Measurements from ENCODE around the gene SRSF12. TPM values are rescaled to one million over a fixed set of nuclear protein-coding genes. Genes with fewer than 3 reads are reported as not detected.

SRSF12 gene
- total and polyA plus RNA-seq, 9 of the 15 experiments (the other 6 are each of a cell fraction or from before 2014, with no cell fraction given): not detected

DNA sequence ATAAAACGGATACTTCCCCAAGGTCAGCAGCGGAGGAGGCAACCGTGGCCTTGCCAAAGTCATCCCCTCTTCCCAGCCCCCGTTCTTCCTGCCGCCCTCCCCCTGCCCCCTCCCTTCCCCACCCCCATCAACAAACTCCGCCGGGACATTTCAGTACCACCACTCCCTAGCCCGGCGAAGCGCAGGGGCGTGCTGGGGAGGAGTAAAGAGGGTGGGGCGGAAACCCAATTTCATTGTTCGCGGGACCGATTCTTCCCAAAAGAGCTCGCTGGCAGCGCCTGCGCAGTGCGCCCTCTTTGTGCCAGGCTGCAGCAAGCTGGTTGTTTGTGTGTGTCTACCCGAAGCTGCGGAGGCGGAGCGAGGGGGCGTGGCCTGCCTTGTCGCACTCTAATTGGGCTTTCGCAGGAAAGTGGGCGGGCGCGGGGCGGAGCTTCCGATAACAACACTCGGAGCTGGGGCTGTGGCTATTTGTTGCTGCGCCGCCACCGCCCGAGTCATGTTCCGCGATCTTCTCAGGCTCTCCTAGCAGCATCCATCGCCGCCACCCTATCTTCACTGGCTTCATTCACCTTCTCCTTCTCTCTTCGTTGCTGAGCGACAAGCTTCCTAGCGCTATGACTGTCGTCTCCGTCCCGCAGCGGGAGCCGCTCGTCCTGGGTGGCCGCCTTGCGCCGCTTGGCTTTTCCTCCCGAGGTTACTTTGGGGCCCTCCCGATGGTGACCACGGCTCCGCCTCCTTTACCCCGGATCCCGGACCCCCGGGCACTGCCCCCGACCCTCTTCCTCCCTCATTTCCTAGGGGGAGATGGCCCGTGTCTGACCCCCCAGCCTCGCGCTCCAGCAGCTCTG is 37.4 kb downstream of the SRSF12 start, which contains the start of gene PNRC1 (continued):
- TF ChIP-seq IRF2 (CRISPR knock-in tag; IDR thresholded peaks at IDR 0.05): no peak
- TF ChIP-seq, protein P1, sequence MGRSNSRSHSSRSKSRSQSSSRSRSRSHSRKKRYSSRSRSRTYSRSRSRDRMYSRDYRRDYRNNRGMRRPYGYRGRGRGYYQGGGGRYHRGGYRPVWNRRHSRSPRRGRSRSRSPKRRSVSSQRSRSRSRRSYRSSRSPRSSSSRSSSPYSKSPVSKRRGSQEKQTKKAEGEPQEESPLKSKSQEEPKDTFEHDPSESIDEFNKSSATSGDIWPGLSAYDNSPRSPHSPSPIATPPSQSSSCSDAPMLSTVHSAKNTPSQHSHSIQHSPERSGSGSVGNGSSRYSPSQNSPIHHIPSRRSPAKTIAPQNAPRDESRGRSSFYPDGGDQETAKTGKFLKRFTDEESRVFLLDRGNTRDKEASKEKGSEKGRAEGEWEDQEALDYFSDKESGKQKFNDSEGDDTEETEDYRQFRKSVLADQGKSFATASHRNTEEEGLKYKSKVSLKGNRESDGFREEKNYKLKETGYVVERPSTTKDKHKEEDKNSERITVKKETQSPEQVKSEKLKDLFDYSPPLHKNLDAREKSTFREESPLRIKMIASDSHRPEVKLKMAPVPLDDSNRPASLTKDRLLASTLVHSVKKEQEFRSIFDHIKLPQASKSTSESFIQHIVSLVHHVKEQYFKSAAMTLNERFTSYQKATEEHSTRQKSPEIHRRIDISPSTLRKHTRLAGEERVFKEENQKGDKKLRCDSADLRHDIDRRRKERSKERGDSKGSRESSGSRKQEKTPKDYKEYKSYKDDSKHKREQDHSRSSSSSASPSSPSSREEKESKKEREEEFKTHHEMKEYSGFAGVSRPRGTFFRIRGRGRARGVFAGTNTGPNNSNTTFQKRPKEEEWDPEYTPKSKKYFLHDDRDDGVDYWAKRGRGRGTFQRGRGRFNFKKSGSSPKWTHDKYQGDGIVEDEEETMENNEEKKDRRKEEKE (IDR thresholded peaks at IDR 0.05; ENCODE audit: borderline replicate concordance in 1 of 2, control insufficient read depth in 1 of 2, low read depth in 2 of 2, low read length in 1 of 2): no peak
- TF ChIP-seq CBX2 (IDR thresholded peaks at IDR 0.05; ENCODE audit: insufficient read depth, low read length, poor library complexity, severe bottlenecking): no peak
- TF ChIP-seq MEIS2 (IDR thresholded peaks at IDR 0.05; ENCODE audit: partially characterized antibody): peak; percentile 66
- TF ChIP-seq ZMIZ1 (IDR thresholded peaks at IDR 0.05; ENCODE audit: low read depth in 2 of 2, low read length in 2 of 2): 0 out of 4 replicates have a peak, but pooled peaks of 1 of the 2 experiments have one; percentile 34
- TF ChIP-seq RNF2 (IDR thresholded peaks at IDR 0.05): no peak
- TF ChIP-seq RERE (CRISPR knock-in tag; IDR thresholded peaks at IDR 0.05; ENCODE audit: borderline replicate concordance): no peak
- TF ChIP-seq CBX8 (IDR thresholded peaks at IDR 0.05; ENCODE audit: borderline replicate concordance, extremely low read depth, low read depth, low read length, poor library complexity, severe bottlenecking): no peak

All from K562 (cell line).